HepG2 (cell line): Measurements from ENCODE around the gene CCDC177. TPM values are rescaled to one million over a fixed set of nuclear protein-coding genes. Genes with fewer than 3 reads are reported as not detected.

Experiments
- ATAC-seq: fragments of 200-7000 bp; cut with Tn5 transposase; 3 replicates; pipeline ENCODE4 v1.9.1; 2020; ENCODE audit warnings: mild to moderate bottlenecking, moderate library complexity
- BruUV-seq: library from RNA; stranded (reverse); fragments of 400-500 nt; replicated peaks from 2 replicates; lab custom pipeline; 2021; lab: Mats Ljungman, UMichigan
- CTCF ChIA-PET: fragments of 300-600 bp; formaldehyde crosslinking; extraction: SDS; loops from one replicate; lab custom pipeline; 2021; ENCODE audit warnings: low total read pairs, inconsistent platforms, low intra/inter-chr PET ratio; lab: Yijun Ruan, JAX
- POLR2A ChIA-PET: fragments of 350-600 bp; sonication (Branson Sonifier 250); formaldehyde crosslinking; loops from one replicate; lab custom pipeline; 2020; ENCODE audit warnings: antibody characterized with exemption, inconsistent platforms; lab: Yijun Ruan, JAX
- DNase-seq: peaks from one replicate; pipeline ENCODE4 v3.0.0-alpha.2; 2015; ENCODE audit warnings: low spot score
- FAIRE-seq: peaks from 3 replicates; lab custom pipeline; 2011; peaks lifted over from hg19 to GRCh38; lab: Jason Lieb, UNC
- H2AFZ ChIP-seq: one replicate; pipeline ENCODE4 v1.6.1; 2011; ENCODE audit warnings: low read length, inconsistent platforms
- H3K27ac ChIP-seq: fragments of 300-600 bp; 3 replicates; pipeline ENCODE4 v1.8.0; 2011; ENCODE audit warnings: mixed run types, mild to moderate bottlenecking, mixed read lengths, low read length, inconsistent platforms; ENCODE audit not compliant: insufficient read depth; ENCODE audit errors: extremely low read length
- H3K27me3 ChIP-seq, 2 experiments: fragments of 200-600 bp in 1 of 2; 2 replicates in 1 of 2; 3 replicates in 1 of 2; pipeline versions ENCODE4 v1.6.0 to v1.8.0; 2011; ENCODE audit warnings: low read length in 2 of 2, mild to moderate bottlenecking in 2 of 2, moderate library complexity in 2 of 2, inconsistent platforms in 1 of 2; ENCODE audit not compliant: insufficient read depth in 2 of 2, control insufficient read depth in 1 of 2
- H3K36me3 ChIP-seq, 2 experiments: fragments of 200-600 bp in 1 of 2; replicated peaks in 1 of 2; 2 replicates in 1 of 2; 3 replicates in 1 of 2; pipeline versions ENCODE4 v1.5.1 to v1.8.0; 2011; ENCODE audit warnings: low read length in 2 of 2, inconsistent platforms in 1 of 2; ENCODE audit not compliant: insufficient read depth in 2 of 2, control insufficient read depth in 1 of 2
- H3K4me1 ChIP-seq: 2 replicates; pipeline ENCODE4 v1.5.1; 2012; ENCODE audit warnings: low read length, inconsistent platforms; ENCODE audit not compliant: insufficient read depth
- H3K4me2 ChIP-seq: 2 replicates; pipeline ENCODE4 v1.6.0; 2011; ENCODE audit warnings: low read depth, low read length, inconsistent platforms
- H3K4me3 ChIP-seq, 3 experiments: fragments of 200-600 bp in 1 of 3; sonication (generic), shearing (Covaris generic) in 1 of 3; replicated peaks in 1 of 3; 2 replicates each; pipeline ENCODE4 v1.5.1; 2011 to 2016; ENCODE audit warnings: low read length in 3 of 3, inconsistent platforms in 2 of 3, low read depth in 2 of 3, mild to moderate bottlenecking in 2 of 3, control low read depth in 1 of 3, mixed read lengths in 1 of 3; ENCODE audit not compliant: insufficient read depth in 1 of 3
- H3K79me2 ChIP-seq: one replicate; pipeline ENCODE4 v1.6.1; 2011; ENCODE audit warnings: low read length, inconsistent platforms; ENCODE audit not compliant: insufficient read depth
- H3K9ac ChIP-seq: 2 replicates; pipeline ENCODE4 v1.6.0; 2011; ENCODE audit warnings: mild to moderate bottlenecking, low read depth, low read length, inconsistent platforms; ENCODE audit not compliant: insufficient read depth
- H3K9me3 ChIP-seq: 2 replicates; pipeline ENCODE4 v1.5.1; 2012; ENCODE audit warnings: mild to moderate bottlenecking, low read length
- H4K20me1 ChIP-seq: 2 replicates; pipeline ENCODE4 v1.6.0; 2011; ENCODE audit warnings: inconsistent platforms, mild to moderate bottlenecking, low read length, moderate library complexity; ENCODE audit not compliant: insufficient read depth
- CCAR2 ChIP-seq: fragments of 200-400 bp; formaldehyde crosslinking; optimal IDR thresholded peaks from 2 replicates; pipeline ENCODE3; 2018; ENCODE audit warnings: low read depth, mild to moderate bottlenecking, low read length, moderate library complexity
- FOSL1 ChIP-seq: sonication (generic); formaldehyde crosslinking; IDR thresholded peaks from 2 replicates; pipeline ENCODE4 v1.9.0; 2021; ENCODE audit warnings: missing genetic modification reagents, borderline replicate concordance
- MAFG ChIP-seq: sonication (generic); formaldehyde crosslinking; IDR thresholded peaks from 2 replicates; pipeline ENCODE4 v1.5.1; 2020; ENCODE audit warnings: mild to moderate bottlenecking, missing genetic modification reagents
- ZNF232 ChIP-seq: sonication (generic); formaldehyde crosslinking; IDR thresholded peaks from 2 replicates; pipeline ENCODE4 v1.4.0; 2020; ENCODE audit warnings: missing genetic modification reagents, borderline replicate concordance
- ZNF331 ChIP-seq: sonication (generic); formaldehyde crosslinking; IDR thresholded peaks from 2 replicates; pipeline ENCODE4 v1.4.0; 2020; ENCODE audit warnings: missing genetic modification reagents
- ZNF350 ChIP-seq: sonication (generic); formaldehyde crosslinking; IDR thresholded peaks from 2 replicates; pipeline ENCODE4 v1.4.0; 2020; ENCODE audit warnings: mild to moderate bottlenecking, low read depth, missing genetic modification reagents, borderline replicate concordance
- ZNF883 ChIP-seq: sonication (generic); formaldehyde crosslinking; IDR thresholded peaks from 2 replicates; pipeline ENCODE4 v1.5.1; 2020; ENCODE audit warnings: mild to moderate bottlenecking, missing genetic modification reagents; ENCODE audit errors: not compliant biosample characterization
- WGBS: methylation state at CpG from one replicate; pipeline ENCODE4 v1.1.6; 2017; ENCODE audit warnings: low lambda C conversion rate; 5-methylcytosine and 5-hydroxymethylcytosine counted together
- in situ Hi-C: cut with HindIII; loops from 2 replicates; pipeline ENCODE4 v1.10.0; 2017; ENCODE audit warnings: low pct_unique_long_range_greater_than_20kb; ENCODE audit not compliant: extremely low pct_ligation_motif_present
- intact Hi-C: fragments of 100-400 bp; cut with micrococcal nuclease; formaldehyde crosslinking; loops from one replicate; pipeline ENCODE4 v1.10.0; 2022; ENCODE audit not compliant: unreplicated experiment
- polyA plus RNA-seq, 8 experiments: library from polyadenylated mRNA; depleted of rRNA in 3 of 8; stranded (reverse) in 7 of 8; unstranded in 1 of 8; fragments of >200 nt; fragmentation: Illumina TruSeq in 4 of 8; extraction: Trizol in 4 of 8; gene quantifications; 2 replicates each; pipeline versions ENCODE4 v1.2.1 to v1.2.3, GENCODE V29; 2011 to 2016; ENCODE audit warnings: low read depth in 4 of 8, missing spikeins in 1 of 8, mixed read lengths in 1 of 8; ENCODE audit not compliant: insufficient read depth in 1 of 8
- total RNA-seq, 5 experiments: library from RNA; depleted of rRNA; stranded (reverse); fragments of >200 nt; fragmentation: Illumina TruSeq; extraction: Trizol; gene quantifications; 2 replicates each; pipeline ENCODE4 v1.2.3, GENCODE V29; 2016; ENCODE audit warnings: low read depth in 1 of 5
- TF ChIP-seq, protein P1 (sequence below): sonication (generic); formaldehyde crosslinking; IDR thresholded peaks from 2 replicates; pipeline ENCODE4 v1.4.0; 2020; ENCODE audit warnings: missing genetic modification reagents; ENCODE audit errors: not compliant biosample characterization
- TF ChIP-seq, protein P2 (sequence below): sonication (generic); formaldehyde crosslinking; IDR thresholded peaks from 2 replicates; pipeline ENCODE4 v1.4.0; 2020; ENCODE audit warnings: missing genetic modification reagents
- TF ChIP-seq, protein P3 (sequence below): IDR thresholded peaks from 2 replicates; pipeline ENCODE4 v1.6.1; 2016; ENCODE audit warnings: missing biosample characterization, missing genetic modification reagents, low read depth
- TF ChIP-seq, protein P4 (sequence below): sonication (generic); formaldehyde crosslinking; IDR thresholded peaks from 2 replicates; pipeline ENCODE4 v1.4.0; 2020; ENCODE audit warnings: mild to moderate bottlenecking, missing genetic modification reagents

Gene CCDC177
- total and polyA plus RNA-seq, 2 of the 13 experiments (the other 11 are each of a cell fraction or from before 2014, with no cell fraction given), result not detected

DNA sequence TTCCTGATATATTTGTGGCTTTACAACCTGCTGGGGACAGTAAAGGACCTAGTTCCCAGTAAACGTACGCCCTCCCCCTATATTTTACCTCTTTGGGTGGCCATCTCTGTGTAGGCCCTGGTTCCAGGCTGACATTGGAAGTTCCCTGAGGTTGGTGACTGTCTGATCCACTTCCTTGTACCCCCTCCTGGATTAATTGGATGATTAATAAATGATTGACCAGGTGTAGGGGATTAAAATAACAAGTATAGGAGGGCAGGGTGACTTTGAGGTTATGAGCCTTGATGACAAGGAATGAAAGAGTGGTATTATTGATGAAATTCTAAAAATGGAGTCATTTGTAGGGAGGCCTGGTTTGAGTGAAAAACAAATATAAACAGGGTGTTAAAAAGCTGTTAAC is 46.3 kb upstream of the CCDC177 start:
- TF ChIP-seq, protein P1, sequence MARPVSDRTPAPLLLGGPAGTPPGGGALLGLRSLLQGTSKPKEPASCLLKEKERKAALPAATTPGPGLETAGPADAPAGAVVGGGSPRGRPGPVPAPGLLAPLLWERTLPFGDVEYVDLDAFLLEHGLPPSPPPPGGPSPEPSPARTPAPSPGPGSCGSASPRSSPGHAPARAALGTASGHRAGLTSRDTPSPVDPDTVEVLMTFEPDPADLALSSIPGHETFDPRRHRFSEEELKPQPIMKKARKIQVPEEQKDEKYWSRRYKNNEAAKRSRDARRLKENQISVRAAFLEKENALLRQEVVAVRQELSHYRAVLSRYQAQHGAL, result no peak
- no peak for TF ChIP-seq ZNF350 (CRISPR knock-in tag)
- TF ChIP-seq MAFG (CRISPR knock-in tag), result no peak
- CTCF ChIA-PET, result no interaction called here
- Histone ChIP-seq H2AFZ (no peak overlapping the region), H3K36me3 (no peaks in the 10 kb centered on the region; a peak in 1 of 5 replicates), H4K20me1 (no peaks in the 10 kb centered on the region), H3K27me3 (no peaks in the 10 kb centered on the region), H3K79me2 (peaks cover 30% of the 10 kb centered on the region), H3K27ac (no peak overlapping the region), H3K4me3 (no peak overlapping the region), H3K4me2 (no peak overlapping the region), H3K9ac (no peak overlapping the region), H3K9me3 (no peaks in the 10 kb centered on the region), H3K4me1 (peaks cover 29% of the 10 kb centered on the region)
- DNase-seq (no peak), FAIRE-seq (no peak), ATAC-seq (no peak)
- intact Hi-C loops (no loop called here), in situ Hi-C loops (no loop called here)
- BruUV-seq, result no TSS peak
- WGBS, result 95% methylated on average over 2 of the region's 2 CpGs
- POLR2A ChIA-PET, result no interaction called here

DNA sequence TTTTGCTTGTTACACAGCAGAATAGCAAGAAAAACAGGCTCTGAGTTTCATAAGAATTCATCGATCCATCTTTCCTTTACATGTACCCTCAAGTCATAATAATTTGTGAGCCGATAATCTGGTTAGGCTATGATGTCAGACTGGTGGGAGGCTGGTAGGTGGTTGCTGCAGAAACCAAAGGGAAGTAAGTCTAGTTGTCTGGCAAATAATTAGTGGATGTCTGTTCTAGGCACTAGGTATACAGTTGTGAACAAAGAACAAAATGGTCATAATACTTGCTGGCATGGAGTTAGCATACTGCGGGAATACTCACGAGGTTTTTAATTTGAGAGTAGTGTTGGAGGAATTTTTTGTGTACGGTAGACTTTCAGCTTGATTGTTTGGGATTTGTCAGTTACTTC is 45.5 kb upstream of the CCDC177 start:
- FAIRE-seq, result no peak
- Histone ChIP-seq H3K27me3 (no peaks in the 10 kb centered on the region), H4K20me1 (no peaks in the 10 kb centered on the region), H3K79me2 (peaks cover 35% of the 10 kb centered on the region), H3K4me2 (no peak overlapping the region), H2AFZ (no peak overlapping the region), H3K27ac (no peak overlapping the region), H3K4me1 (peaks cover 30% of the 10 kb centered on the region), H3K36me3 (no peaks in the 10 kb centered on the region; a peak in 1 of 5 replicates), H3K4me3 (no peak overlapping the region), H3K9me3 (no peaks in the 10 kb centered on the region), H3K9ac (no peak overlapping the region)
- no peak for DNase-seq
- WGBS, result 98% methylated on average over 5 of the region's 5 CpGs
- ChIA-PET CTCF (no interaction called here), POLR2A (no interaction called here)
- in situ Hi-C loops, result no loop called here
- BruUV-seq, result no TSS peak
- no peak for ATAC-seq
- intact Hi-C loops, result no loop called here
- TF ChIP-seq FOSL1 (CRISPR knock-in tag) (no peak), ZNF232 (no peak), ZNF883 (CRISPR knock-in tag) (no peak), ZNF331 (no peak), CCAR2 (no peak)
- TF ChIP-seq, protein P2, sequence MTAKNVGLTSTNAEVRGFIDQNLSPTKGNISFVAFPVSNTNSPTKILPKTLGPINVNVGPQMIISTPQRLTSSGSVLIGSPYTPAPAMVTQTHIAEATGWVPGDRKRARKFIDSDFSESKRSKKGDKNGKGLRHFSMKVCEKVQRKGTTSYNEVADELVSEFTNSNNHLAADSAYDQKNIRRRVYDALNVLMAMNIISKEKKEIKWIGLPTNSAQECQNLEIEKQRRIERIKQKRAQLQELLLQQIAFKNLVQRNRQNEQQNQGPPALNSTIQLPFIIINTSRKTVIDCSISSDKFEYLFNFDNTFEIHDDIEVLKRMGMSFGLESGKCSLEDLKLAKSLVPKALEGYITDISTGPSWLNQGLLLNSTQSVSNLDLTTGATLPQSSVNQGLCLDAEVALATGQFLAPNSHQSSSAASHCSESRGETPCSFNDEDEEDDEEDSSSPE (CRISPR knock-in tag), result no peak
- TF ChIP-seq, protein P3, sequence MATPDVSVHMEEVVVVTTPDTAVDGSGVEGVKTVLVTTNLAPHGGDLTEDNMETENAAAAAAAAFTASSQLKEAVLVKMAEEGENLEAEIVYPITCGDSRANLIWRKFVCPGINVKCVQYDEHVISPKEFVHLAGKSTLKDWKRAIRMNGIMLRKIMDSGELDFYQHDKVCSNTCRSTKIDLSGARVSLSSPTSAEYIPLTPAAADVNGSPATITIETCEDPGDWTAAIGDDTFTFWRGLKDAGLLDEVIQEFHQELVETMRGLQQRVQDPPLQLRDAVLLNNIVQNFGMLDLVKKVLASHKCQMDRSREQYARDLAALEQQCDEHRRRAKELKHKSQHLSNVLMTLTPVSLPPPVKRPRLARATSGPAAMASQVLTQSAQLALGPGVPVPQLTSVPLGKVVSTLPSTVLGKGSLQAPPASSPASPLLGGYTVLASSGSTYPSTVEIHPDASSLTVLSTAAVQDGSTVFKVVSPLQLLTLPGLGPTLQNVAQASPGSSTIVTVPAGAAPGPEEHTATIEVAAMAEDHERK, result no peak
- TF ChIP-seq, protein P4, sequence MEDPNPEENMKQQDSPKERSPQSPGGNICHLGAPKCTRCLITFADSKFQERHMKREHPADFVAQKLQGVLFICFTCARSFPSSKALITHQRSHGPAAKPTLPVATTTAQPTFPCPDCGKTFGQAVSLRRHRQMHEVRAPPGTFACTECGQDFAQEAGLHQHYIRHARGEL (CRISPR knock-in tag), result no peak
